Transverse colon (tissue), 4 donors: ENCODE data around the gene ZNF425. TPM values are rescaled to one million over a fixed set of nuclear protein-coding genes. Genes with fewer than 3 reads are reported as not detected.

ENCODE experiments used
- DNase-seq: peaks from one replicate; pipeline ENCODE4 v3.0.0-alpha.2; 2019
- H3K27ac ChIP-seq, 4 donors: fragments of 200-600 bp; sonication (generic); 2 replicates each; pipeline ENCODE4 v1.5.1; 2016 to 2018; ENCODE audit warnings: inconsistent platforms in 4 of 4
- H3K27me3 ChIP-seq: fragments of 200-600 bp; sonication (generic); 2 replicates; pipeline ENCODE4 v1.5.1; 2017; ENCODE audit warnings: inconsistent platforms
- H3K36me3 ChIP-seq, 4 donors: fragments of 200-600 bp; sonication (generic); 2 replicates each; pipeline ENCODE4 v1.5.1; 2017 to 2019; ENCODE audit warnings: inconsistent platforms in 4 of 4
- H3K4me1 ChIP-seq, 4 donors: fragments of 200-600 bp; sonication (generic); 2 replicates each; pipeline ENCODE4 v1.5.1; 2017 to 2020; ENCODE audit warnings: inconsistent platforms in 4 of 4
- H3K4me3 ChIP-seq, 4 donors: fragments of 200-600 bp; sonication (generic); 1 replicate in 1 of 4; 2 replicates in 3 of 4; pipeline versions ENCODE4 v1.5.1 to v1.6.1; 2017 to 2019; ENCODE audit warnings: inconsistent platforms in 4 of 4
- H3K9me3 ChIP-seq, 2 donors: fragments of 200-600 bp; sonication (generic); 2 replicates each; pipeline ENCODE4 v1.5.1; 2017 to 2019; ENCODE audit warnings: inconsistent platforms in 2 of 2
- CTCF ChIP-seq, 5 experiments: fragments of 200-600 bp in 3 of 5; fragments of 450-650 bp in 2 of 5; sonication (generic) in 3 of 5; IDR thresholded peaks; 1 replicate in 2 of 5; 2 replicates in 3 of 5; pipeline ENCODE4 v1.5.1; 2016 to 2017; ENCODE audit warnings: antibody characterized with exemption in 5 of 5, inconsistent platforms in 3 of 5, mild to moderate bottlenecking in 2 of 5, moderate library complexity in 1 of 5
- EP300 ChIP-seq: sonication (generic); formaldehyde crosslinking; IDR thresholded peaks from one replicate; pipeline ENCODE4 v1.6.1; 2017; ENCODE audit warnings: antibody characterized with exemption, low read depth
- POLR2A ChIP-seq: fragments of 450-650 bp; IDR thresholded peaks from one replicate; pipeline ENCODE4 v1.6.1; 2016; ENCODE audit warnings: antibody characterized with exemption, mild to moderate bottlenecking, moderate library complexity
- POLR2AphosphoS5 ChIP-seq, 3 donors: sonication (generic); formaldehyde crosslinking; IDR thresholded peaks; one replicate each; pipeline ENCODE4 v1.6.1; 2016; ENCODE audit warnings: antibody characterized with exemption in 3 of 3
- WGBS, 2 donors: methylation state at CpG; one replicate each; pipeline ENCODE4 v1.1.5; 2018; ENCODE audit warnings: low coverage in 1 of 2; 5-methylcytosine and 5-hydroxymethylcytosine counted together
- in situ Hi-C, 4 donors: fragments of 200-750 bp; cut with MboI; loops; one replicate each; pipeline versions ENCODE4 v1.15.0 to v1.15.1; 2017; ENCODE audit warnings: low sequenced_read_pairs in 3 of 4, low pct_ligation_motif_present in 1 of 4, low pct_unique_long_range_greater_than_20kb in 1 of 4
- intact Hi-C: fragments of 100-400 bp; cut with DNase I; formaldehyde crosslinking; loops from one replicate; pipeline ENCODE4 v1.15.1; 2023; ENCODE audit warnings: low total_unique reads
- total RNA-seq, 4 donors: library from RNA; depleted of rRNA; stranded (reverse); fragments of >200 nt; gene quantifications; one replicate each; pipeline ENCODE4 v1.1.0, GENCODE V29; 2016

ZNF425 gene
- total RNA-seq, 4 donors from 2014 or later, result 0.37 to 2.3 (median 1.6) TPM

- H3K27me3 ChIP-seq, result no peaks in the 10 kb centered on the region
- H3K4me1 ChIP-seq, result no peaks in the 10 kb centered on the region
- H3K9me3 ChIP-seq, result no peaks in the 10 kb centered on the region
- peaks cover 0 to 28% (median 5%) of the 10 kb centered on the region in 4 donors for H3K36me3 ChIP-seq
- no peak overlapping the region for H3K4me3 ChIP-seq
- WGBS, 2 donors, result 92 to 100% methylated on average over 1 to 4 of the region's 4 CpGs
- intact Hi-C loops, result no loop called here
- TF ChIP-seq CTCF (IDR thresholded peaks at IDR 0.05) (no peak), POLR2AphosphoS5 (IDR thresholded peaks at IDR 0.05) (no peak), POLR2A (no peak), EP300 (no peak)
- in situ Hi-C loops, result no loop called here
- peak overlapping the region in 1 of 4 donors; percentile 32 for H3K27ac ChIP-seq
- no peak for DNase-seq
Measured at GRCh38 chr7:149072438-149072775, 53.7 kb downstream of the ZNF425 start.

- no peak overlapping the region for H3K4me3 ChIP-seq
- WGBS, 2 donors, result 87% methylated on average over 45 of the region's 46 CpGs; no CpG with 5 or more reads in 1 of the 2 donors
- intact Hi-C loops (no loop called here), in situ Hi-C loops (no loop called here)
- peaks cover 0 to 28% (median 5%) of the 10 kb centered on the region in 4 donors for H3K36me3 ChIP-seq
- H3K9me3 ChIP-seq, result no peaks in the 10 kb centered on the region
- DNase-seq, result no peak
- H3K27ac ChIP-seq, result peak overlapping the region in 1 of 4 donors; percentile 32
- TF ChIP-seq POLR2A (no peak), EP300 (no peak), POLR2AphosphoS5 (IDR thresholded peaks at IDR 0.05) (no peak), CTCF (IDR thresholded peaks at IDR 0.05) (no peak)
- H3K4me1 ChIP-seq, result no peaks in the 10 kb centered on the region
- H3K27me3 ChIP-seq, result no peaks in the 10 kb centered on the region
Measured at GRCh38 chr7:149071641-149072437, 54.3 kb downstream of the ZNF425 start.

GRCh38 chr7:149071182-149071635, 54.9 kb downstream of the ZNF425 start:
- no peak overlapping the region for H3K27ac ChIP-seq
- in situ Hi-C loops, result no loop called here

More at GRCh38 chr7:149071182-149071635, 54.9 kb downstream of the ZNF425 start:
- Histone ChIP-seq H3K27me3 (no peaks in the 10 kb centered on the region), H3K4me3 (no peak overlapping the region), H3K9me3 (no peaks in the 10 kb centered on the region), H3K36me3 (peaks cover 0 to 28% (median 5%) of the 10 kb centered on the region in 4 donors), H3K4me1 (no peaks in the 10 kb centered on the region)
- no peak for DNase-seq
- WGBS, 2 donors, result 96 to 97% methylated on average over 10 to 28 of the region's 29 CpGs
- TF ChIP-seq POLR2AphosphoS5 (IDR thresholded peaks at IDR 0.05) (no peak), EP300 (no peak), CTCF (IDR thresholded peaks at IDR 0.05) (no peak), POLR2A (no peak)
- intact Hi-C loops, result no loop called here
